H1 (cell line): Measurements from ENCODE around the gene OR52B6.

Source experiments
- EZH2 ChIP-seq: fragments of 200-600 bp; sonication (generic); IDR thresholded peaks from 2 replicates; pipeline ENCODE4 v1.7.1; 2012; ENCODE audit warnings: low read depth, mild to moderate bottlenecking, moderate library complexity, low read length, inconsistent platforms; ENCODE audit not compliant: severe bottlenecking
- JUND ChIP-seq: IDR thresholded peaks from 2 replicates; pipeline ENCODE4 v1.6.1; 2011; ENCODE audit warnings: mild to moderate bottlenecking, improper control_type of control experiment, low read length
- TBP ChIP-seq: IDR thresholded peaks from 2 replicates; pipeline ENCODE4 v1.6.1; 2011; ENCODE audit warnings: low read depth, low read length, improper control_type of control experiment
- TF ChIP-seq, protein P1 (sequence below), 3 experiments: IDR thresholded peaks; 1 replicate in 2 of 3; 2 replicates in 1 of 3; pipeline versions ENCODE4 v1.5.1 to v1.6.1; 2011; ENCODE audit warnings: low read length in 3 of 3, mild to moderate bottlenecking in 3 of 3, inconsistent platforms in 2 of 3, low read depth in 1 of 3, moderate library complexity in 1 of 3; ENCODE audit not compliant: insufficient read depth in 1 of 3; ENCODE audit errors: control extremely low read depth in 1 of 3
- TF ChIP-seq, protein P2 (sequence below): IDR thresholded peaks from 2 replicates; pipeline ENCODE4 v1.6.1; 2011; ENCODE audit warnings: low read depth, mild to moderate bottlenecking, low read length; ENCODE audit not compliant: insufficient read depth

DNA sequence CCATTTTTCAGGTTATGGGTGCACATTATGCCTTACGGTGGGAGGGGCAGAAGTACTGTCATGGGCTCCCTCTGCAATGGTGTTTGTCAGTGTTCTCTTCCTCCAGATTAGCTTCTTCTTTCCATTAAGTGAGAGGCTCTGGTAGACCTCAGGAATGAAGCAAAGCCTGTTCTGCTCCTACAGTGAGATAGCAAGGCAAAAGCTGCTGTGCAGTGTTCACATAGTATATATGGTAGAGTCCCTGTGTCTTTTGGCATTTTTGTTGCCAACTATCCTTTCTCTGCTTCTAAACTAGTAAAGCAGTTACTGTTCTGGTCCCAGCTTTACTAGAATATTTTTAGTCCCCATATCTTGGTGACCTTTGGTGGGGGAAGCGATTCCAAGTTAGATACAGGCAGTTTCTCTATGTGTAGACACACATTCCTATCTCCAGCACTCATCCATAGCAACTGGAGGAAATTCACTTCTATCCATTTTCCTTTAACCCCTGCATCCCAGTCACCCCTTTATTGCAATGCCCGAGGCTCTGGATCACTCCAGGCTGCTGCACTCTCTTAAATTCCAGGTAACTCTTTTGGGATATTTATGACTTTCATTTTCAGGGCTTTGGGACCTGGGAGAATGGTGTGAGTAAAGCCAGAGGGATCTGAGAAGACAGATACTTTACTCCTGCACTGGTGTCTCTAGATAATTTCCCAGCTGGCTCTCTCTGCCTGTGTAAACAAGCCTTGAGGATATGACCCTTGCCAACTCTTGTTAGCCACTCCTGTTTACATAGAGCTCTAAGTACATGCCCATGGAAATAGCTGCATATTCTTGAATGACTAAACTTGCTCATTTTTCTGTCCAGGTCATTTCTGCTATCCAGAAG lies 40.2 kb downstream of the OR52B6 start:
- TF ChIP-seq JUND = no peak
- TF ChIP-seq, protein P1, sequence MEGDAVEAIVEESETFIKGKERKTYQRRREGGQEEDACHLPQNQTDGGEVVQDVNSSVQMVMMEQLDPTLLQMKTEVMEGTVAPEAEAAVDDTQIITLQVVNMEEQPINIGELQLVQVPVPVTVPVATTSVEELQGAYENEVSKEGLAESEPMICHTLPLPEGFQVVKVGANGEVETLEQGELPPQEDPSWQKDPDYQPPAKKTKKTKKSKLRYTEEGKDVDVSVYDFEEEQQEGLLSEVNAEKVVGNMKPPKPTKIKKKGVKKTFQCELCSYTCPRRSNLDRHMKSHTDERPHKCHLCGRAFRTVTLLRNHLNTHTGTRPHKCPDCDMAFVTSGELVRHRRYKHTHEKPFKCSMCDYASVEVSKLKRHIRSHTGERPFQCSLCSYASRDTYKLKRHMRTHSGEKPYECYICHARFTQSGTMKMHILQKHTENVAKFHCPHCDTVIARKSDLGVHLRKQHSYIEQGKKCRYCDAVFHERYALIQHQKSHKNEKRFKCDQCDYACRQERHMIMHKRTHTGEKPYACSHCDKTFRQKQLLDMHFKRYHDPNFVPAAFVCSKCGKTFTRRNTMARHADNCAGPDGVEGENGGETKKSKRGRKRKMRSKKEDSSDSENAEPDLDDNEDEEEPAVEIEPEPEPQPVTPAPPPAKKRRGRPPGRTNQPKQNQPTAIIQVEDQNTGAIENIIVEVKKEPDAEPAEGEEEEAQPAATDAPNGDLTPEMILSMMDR (IDR thresholded peaks at IDR 0.05; ENCODE audit: control extremely low read depth in 1 of 3, insufficient read depth in 1 of 3, low read depth in 1 of 3, low read length in 3 of 3) = no peak
- TF ChIP-seq TBP = no peak
- TF ChIP-seq, protein P2, sequence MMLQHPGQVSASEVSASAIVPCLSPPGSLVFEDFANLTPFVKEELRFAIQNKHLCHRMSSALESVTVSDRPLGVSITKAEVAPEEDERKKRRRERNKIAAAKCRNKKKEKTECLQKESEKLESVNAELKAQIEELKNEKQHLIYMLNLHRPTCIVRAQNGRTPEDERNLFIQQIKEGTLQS = no peak
- TF ChIP-seq EZH2 = no peak
